Activated naive CD8-positive, alpha-beta T cell (primary cell): ENCODE data around the gene CDKN2AIP.
"Not testable (repeated sequence)": the region's sequence is repeated elsewhere in the genome, so short reads cannot be mapped to it uniquely, and the experiment has no call there.

Experiments
- H3K27ac Mint-ChIP-seq: one replicate; pipeline ENCODE4 v1.8.0; 2021; ENCODE audit warnings: mixed read lengths
- H3K27me3 Mint-ChIP-seq: one replicate; pipeline ENCODE4 v1.8.0; 2021; ENCODE audit warnings: mixed read lengths
- H3K36me3 Mint-ChIP-seq: one replicate; pipeline ENCODE4 v1.8.0; 2021; ENCODE audit warnings: mixed read lengths
- H3K4me1 Mint-ChIP-seq: one replicate; pipeline ENCODE4 v1.8.0; 2021; ENCODE audit warnings: low read depth, mixed read lengths
- H3K4me3 Mint-ChIP-seq: one replicate; pipeline ENCODE4 v1.8.0; 2021; ENCODE audit warnings: mild to moderate bottlenecking, mixed read lengths
- H3K9me3 Mint-ChIP-seq: one replicate; pipeline ENCODE4 v1.8.0; 2021; ENCODE audit warnings: low read depth, mixed read lengths

Gene CDKN2AIP

GRCh38 chr4:183430994-183431347 is 13.5 kb upstream of the CDKN2AIP start:
- H3K27me3 Mint-ChIP-seq, result no peaks in the 10 kb centered on the region
- peak overlapping the region; percentile 39 for H3K4me3 Mint-ChIP-seq
- H3K36me3 Mint-ChIP-seq, result no peaks in the 10 kb centered on the region
- H3K27ac Mint-ChIP-seq, result peak overlapping the region; percentile 79
- peaks cover 37% of the 10 kb centered on the region for H3K4me1 Mint-ChIP-seq
- H3K9me3 Mint-ChIP-seq, result no peaks in the 10 kb centered on the region

GRCh38 chr4:183431614-183432013 is 12.8 kb upstream of the CDKN2AIP start:
- peaks cover 31% of the 10 kb centered on the region for H3K4me1 Mint-ChIP-seq
- H3K27me3 Mint-ChIP-seq, result no peaks in the 10 kb centered on the region
- H3K4me3 Mint-ChIP-seq, result peak overlapping the region; percentile 49
- H3K9me3 Mint-ChIP-seq, result no peaks in the 10 kb centered on the region
- H3K27ac Mint-ChIP-seq, result peak overlapping the region; percentile 79
- H3K36me3 Mint-ChIP-seq, result no peaks in the 10 kb centered on the region

GRCh38 chr4:183433183-183433582 is 11.3 kb upstream of the CDKN2AIP start:
- H3K9me3 Mint-ChIP-seq, H3K27me3 Mint-ChIP-seq, H3K36me3 Mint-ChIP-seq, H3K4me3 Mint-ChIP-seq, H3K27ac Mint-ChIP-seq: not testable (repeated sequence)
- H3K4me1 Mint-ChIP-seq, result peaks cover 27% of the 10 kb centered on the region

DNA sequence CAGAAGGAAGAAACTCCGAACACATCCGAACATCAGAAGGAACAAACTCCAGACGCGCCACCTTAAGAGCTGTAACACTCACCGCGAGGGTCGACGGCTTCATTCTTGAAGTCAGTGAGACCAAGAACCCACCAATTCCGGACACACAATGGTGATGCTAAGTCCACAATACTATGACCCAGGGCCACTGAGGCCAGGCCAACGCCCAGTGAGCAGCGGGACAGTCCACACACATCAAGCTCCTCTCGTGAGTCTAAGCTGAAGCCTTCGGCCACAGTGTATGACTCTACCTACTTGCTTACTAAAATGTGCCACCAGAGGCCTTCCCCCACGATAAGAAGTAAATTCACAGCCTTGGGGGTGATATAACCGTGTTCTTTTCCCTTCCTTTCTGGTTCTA is 10.2 kb upstream of the CDKN2AIP start:
- Mint-ChIP-seq H3K27ac (no peak overlapping the region), H3K36me3 (no peaks in the 10 kb centered on the region), H3K9me3 (no peaks in the 10 kb centered on the region), H3K4me3 (no peak overlapping the region), H3K27me3 (no peaks in the 10 kb centered on the region), H3K4me1 (peaks cover 27% of the 10 kb centered on the region)

- H3K27me3 Mint-ChIP-seq, result no peaks in the 10 kb centered on the region
- no peaks in the 10 kb centered on the region for H3K9me3 Mint-ChIP-seq
- no peak overlapping the region for H3K4me3 Mint-ChIP-seq
- no peaks in the 10 kb centered on the region for H3K36me3 Mint-ChIP-seq
- peaks cover 25% of the 10 kb centered on the region for H3K4me1 Mint-ChIP-seq
- no peak overlapping the region for H3K27ac Mint-ChIP-seq
Measured at GRCh38 chr4:183434666-183435190, 9.7 kb upstream of the CDKN2AIP start.

- H3K9me3 Mint-ChIP-seq, result no peaks in the 10 kb centered on the region
- H3K36me3 Mint-ChIP-seq, result no peaks in the 10 kb centered on the region
- no peak overlapping the region for H3K4me3 Mint-ChIP-seq
- H3K27ac Mint-ChIP-seq, result no peak overlapping the region
- H3K27me3 Mint-ChIP-seq, result no peaks in the 10 kb centered on the region
- peaks cover 17% of the 10 kb centered on the region for H3K4me1 Mint-ChIP-seq
Measured at GRCh38 chr4:183435803-183436202, 8.6 kb upstream of the CDKN2AIP start.

DNA sequence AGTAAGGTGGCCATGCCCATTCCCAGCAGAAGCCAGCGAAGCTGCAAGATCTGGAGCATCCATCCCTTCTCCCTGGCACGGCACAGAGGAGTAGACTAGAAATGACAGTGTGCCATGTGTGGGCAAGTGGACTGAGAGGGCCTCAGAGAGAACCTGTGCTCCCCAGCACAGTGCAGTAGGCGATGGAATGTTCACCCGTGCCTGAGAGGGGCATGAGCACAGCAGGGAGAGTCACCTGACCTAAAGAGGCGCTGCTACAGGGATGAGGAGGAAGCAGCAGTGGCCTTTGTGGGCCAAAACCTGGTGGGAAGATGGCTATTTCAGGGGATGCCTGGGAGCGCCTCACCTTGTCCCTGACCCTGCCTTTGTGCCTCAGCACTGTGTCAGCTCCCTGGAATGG is 8.0 kb upstream of the CDKN2AIP start:
- no peak overlapping the region for H3K27ac Mint-ChIP-seq
- H3K9me3 Mint-ChIP-seq, result no peaks in the 10 kb centered on the region
- no peaks in the 10 kb centered on the region for H3K27me3 Mint-ChIP-seq
- H3K36me3 Mint-ChIP-seq, result no peaks in the 10 kb centered on the region
- no peak overlapping the region for H3K4me3 Mint-ChIP-seq
- peaks cover 11% of the 10 kb centered on the region for H3K4me1 Mint-ChIP-seq

GRCh38 chr4:183437452-183437851 is 7.0 kb upstream of the CDKN2AIP start:
- H3K9me3 Mint-ChIP-seq, result no peaks in the 10 kb centered on the region
- peaks cover 10% of the 10 kb centered on the region for H3K4me1 Mint-ChIP-seq
- H3K27ac Mint-ChIP-seq, result no peak overlapping the region
- no peak overlapping the region for H3K4me3 Mint-ChIP-seq
- H3K36me3 Mint-ChIP-seq, result no peaks in the 10 kb centered on the region
- H3K27me3 Mint-ChIP-seq, result no peaks in the 10 kb centered on the region

- Mint-ChIP-seq H3K9me3 (no peaks in the 10 kb centered on the region), H3K27ac (no peak overlapping the region), H3K36me3 (no peaks in the 10 kb centered on the region), H3K4me1 (peaks cover 17% of the 10 kb centered on the region), H3K27me3 (no peaks in the 10 kb centered on the region), H3K4me3 (no peak overlapping the region)
Measured at GRCh38 chr4:183438458-183439113, 5.8 kb upstream of the CDKN2AIP start.

GRCh38 chr4:183441276-183441675 is 3.2 kb upstream of the CDKN2AIP start:
- no peaks in the 10 kb centered on the region for H3K27me3 Mint-ChIP-seq
- no peaks in the 10 kb centered on the region for H3K9me3 Mint-ChIP-seq
- peaks cover 5% of the 10 kb centered on the region for H3K36me3 Mint-ChIP-seq
- peaks cover 25% of the 10 kb centered on the region for H3K4me1 Mint-ChIP-seq
- H3K27ac Mint-ChIP-seq, result no peak overlapping the region
- no peak overlapping the region for H3K4me3 Mint-ChIP-seq

DNA sequence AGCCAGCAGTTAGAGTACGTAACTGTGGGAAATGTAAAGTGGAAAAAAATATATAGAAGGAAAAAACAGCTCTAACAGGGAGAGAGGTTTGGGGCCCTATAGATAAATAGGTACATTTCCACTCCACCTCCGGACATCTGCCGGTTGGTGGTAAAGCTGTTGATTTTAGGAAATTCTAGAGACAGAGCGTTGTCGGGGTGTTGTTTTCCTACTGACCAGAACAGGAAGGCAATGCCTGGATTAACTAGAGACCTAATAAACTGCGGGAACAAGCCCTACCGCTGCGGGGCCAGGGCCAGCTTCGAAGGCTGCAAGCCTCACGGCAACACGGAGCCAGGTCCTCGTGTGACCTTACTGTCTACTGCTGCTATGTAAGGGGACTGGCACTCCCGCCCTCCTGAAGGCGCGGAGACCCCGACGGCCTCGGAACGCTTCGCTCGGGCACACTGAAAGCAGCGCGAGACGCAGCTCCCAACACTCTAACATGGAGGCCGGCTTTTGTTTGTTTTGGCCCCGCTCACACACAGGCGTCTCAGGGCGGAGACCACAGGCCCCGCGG is 702 bp upstream of the CDKN2AIP start:
- Mint-ChIP-seq H3K4me3 (peak overlapping the region; percentile 94), H3K27ac (peak overlapping the region; percentile 92), H3K36me3 (peaks cover 12% of the 10 kb centered on the region), H3K4me1 (peaks cover 48% of the 10 kb centered on the region), H3K9me3 (no peaks in the 10 kb centered on the region), H3K27me3 (no peaks in the 10 kb centered on the region)

GRCh38 chr4:183445097-183445428 is 627 bp downstream of the CDKN2AIP start:
- peaks cover 57% of the 10 kb centered on the region for H3K4me1 Mint-ChIP-seq

GRCh38 chr4:183447646-183448045 is 3.2 kb downstream of the CDKN2AIP start:
- Mint-ChIP-seq H3K9me3 (no peaks in the 10 kb centered on the region), H3K4me3 (peak overlapping the region; percentile 94), H3K4me1 (peaks cover 58% of the 10 kb centered on the region), H3K36me3 (peaks cover 20% of the 10 kb centered on the region), H3K27ac (peak overlapping the region; percentile 64), H3K27me3 (no peaks in the 10 kb centered on the region)

More at GRCh38 chr4:183445097-183445428, 627 bp downstream of the CDKN2AIP start:
- Mint-ChIP-seq H3K27me3 (no peaks in the 10 kb centered on the region), H3K9me3 (no peaks in the 10 kb centered on the region), H3K27ac (peak overlapping the region; percentile 98), H3K4me3 (peak overlapping the region; percentile 94), H3K36me3 (peaks cover 17% of the 10 kb centered on the region)

- H3K9me3 Mint-ChIP-seq, result no peaks in the 10 kb centered on the region
- peaks cover 51% of the 10 kb centered on the region for H3K4me1 Mint-ChIP-seq
- H3K4me3 Mint-ChIP-seq, result peak overlapping the region; percentile 94
- H3K27me3 Mint-ChIP-seq, result no peaks in the 10 kb centered on the region
- peak overlapping the region; percentile 82 for H3K27ac Mint-ChIP-seq
- peaks cover 20% of the 10 kb centered on the region for H3K36me3 Mint-ChIP-seq
Measured at GRCh38 chr4:183448436-183448835, 4.0 kb downstream of the CDKN2AIP start.

- no peaks in the 10 kb centered on the region for H3K27me3 Mint-ChIP-seq
- no peaks in the 10 kb centered on the region for H3K9me3 Mint-ChIP-seq
- H3K36me3 Mint-ChIP-seq, result peaks cover 20% of the 10 kb centered on the region
- H3K4me1 Mint-ChIP-seq, result peaks cover 50% of the 10 kb centered on the region
- peak overlapping the region; percentile 42 for H3K27ac Mint-ChIP-seq
- peak overlapping the region; percentile 14 for H3K4me3 Mint-ChIP-seq
Measured at GRCh38 chr4:183449193-183449882, 4.9 kb downstream of the CDKN2AIP start.
